AML-193 (cell line): ENCODE measurements around the gene ARHGAP18.

Experiments
- DNase-seq, 2 experiments: peaks; one replicate each; lab custom pipeline; 2025; lab: John Stamatoyannopoulos, UW

Gene ARHGAP18

GRCh38 chr6:129691709-129692108 is 18.3 kb downstream of the ARHGAP18 start:
- DNase-seq: no peak

GRCh38 chr6:129691043-129691640 is 18.8 kb downstream of the ARHGAP18 start:
- no peak for DNase-seq

GRCh38 chr6:129686941-129687627 is 22.9 kb downstream of the ARHGAP18 start:
- peak; percentile 92 to 97 for DNase-seq

- DNase-seq: peak; percentile 54 to 60
Measured at GRCh38 chr6:129685662-129686031, 24.3 kb downstream of the ARHGAP18 start.

- DNase-seq: no peak
Measured at GRCh38 chr6:129684903-129685661, 24.9 kb downstream of the ARHGAP18 start.

GRCh38 chr6:129684323-129684884 is 25.6 kb downstream of the ARHGAP18 start:
- DNase-seq: no peak

- peak; percentile 98 to 99 for DNase-seq
Measured at GRCh38 chr6:129683601-129684322, 26.2 kb downstream of the ARHGAP18 start.

GRCh38 chr6:129681913-129682205 is 28.1 kb downstream of the ARHGAP18 start:
- DNase-seq: no peak

- no peak for DNase-seq
Measured at GRCh38 chr6:129680633-129681032, 29.3 kb downstream of the ARHGAP18 start.

- DNase-seq: no peak
Measured at GRCh38 chr6:129679758-129680157, 30.2 kb downstream of the ARHGAP18 start.

- DNase-seq: no peak
Measured at GRCh38 chr6:129679275-129679674, 30.7 kb downstream of the ARHGAP18 start.

GRCh38 chr6:129678463-129678862 is 31.5 kb downstream of the ARHGAP18 start:
- no peak for DNase-seq

- DNase-seq: no peak
Measured at GRCh38 chr6:129677620-129678325, 32.2 kb downstream of the ARHGAP18 start.

GRCh38 chr6:129675669-129676472 is 34.1 kb downstream of the ARHGAP18 start:
- no peak for DNase-seq

- no peak for DNase-seq
Measured at GRCh38 chr6:129673748-129674147, 36.2 kb downstream of the ARHGAP18 start.

- DNase-seq: peak; percentile 26 to 31
Measured at GRCh38 chr6:129672881-129673631, 36.9 kb downstream of the ARHGAP18 start.

GRCh38 chr6:129672341-129672682 is 37.7 kb downstream of the ARHGAP18 start:
- no peak for DNase-seq

GRCh38 chr6:129671442-129672340 is 38.3 kb downstream of the ARHGAP18 start:
- DNase-seq: peak; percentile 98

GRCh38 chr6:129670634-129671033 is 39.3 kb downstream of the ARHGAP18 start:
- DNase-seq: no peak
